ENCODE measurements around the gene SLC37A3. TPM values are rescaled to one million over a fixed set of nuclear protein-coding genes. Genes with fewer than 3 reads are reported as not detected.
"Not testable (repeated sequence)": the region's sequence is repeated elsewhere in the genome, so short reads cannot be mapped to it uniquely, and the experiment has no call there.

The SLC37A3 gene
- total RNA-seq, 1 experiment from 2014 or later: 46.4 TPM

GRCh38 chr7:140421521-140421920, 23.2 kb upstream of the SLC37A3 start:
- ChIA-PET CTCF (no interaction called here), POLR2A (no interaction called here)
- H3K27ac Mint-ChIP-seq (ENCODE audit: unreplicated experiment): no peak overlapping the region
- Histone ChIP-seq H3K9me3 (no peaks in the 10 kb centered on the region), H3K27me3 (replicated peaks; ENCODE audit: control insufficient read depth, insufficient read depth, low read length) (no peaks in the 10 kb centered on the region), H3K36me3 (ENCODE audit: control insufficient read depth, insufficient read depth, low read length) (no peaks in the 10 kb centered on the region), H3K4me3 (ENCODE audit: low read depth, low read length) (no peak overlapping the region), H3K4me1 (no peaks in the 10 kb centered on the region)
- no peaks in the 10 kb centered on the region for H3K27me3 Mint-ChIP-seq (ENCODE audit: insufficient read depth, unreplicated experiment)
- no peak for TF ChIP-seq CTCF (IDR thresholded peaks at IDR 0.05; ENCODE audit: insufficient read depth in 1 of 2, low read depth in 1 of 2, low read length in 1 of 2, severe bottlenecking in 1 of 2, unreplicated experiment in 1 of 2)
- intact Hi-C loops (cut with micrococcal nuclease; ENCODE audit: unreplicated experiment): no loop called here
- BruUV-seq (replicated peaks): no TSS peak
- no peak overlapping the region for H3K4me3 Mint-ChIP-seq (ENCODE audit: unreplicated experiment)
- no peaks in the 10 kb centered on the region for H3K9me3 Mint-ChIP-seq (ENCODE audit: unreplicated experiment)
- no peaks in the 10 kb centered on the region for H3K4me1 Mint-ChIP-seq (ENCODE audit: low read depth, unreplicated experiment)
- H3K36me3 Mint-ChIP-seq (ENCODE audit: insufficient read depth, unreplicated experiment): no peaks in the 10 kb centered on the region
- no peak for DNase-seq

GRCh38 chr7:140418653-140419052, 20.3 kb upstream of the SLC37A3 start:
- H3K27ac Mint-ChIP-seq (ENCODE audit: unreplicated experiment): no peak overlapping the region
- no peak for DNase-seq
- H3K36me3 Mint-ChIP-seq (ENCODE audit: insufficient read depth, unreplicated experiment): no peaks in the 10 kb centered on the region
- H3K27me3 Mint-ChIP-seq (ENCODE audit: insufficient read depth, unreplicated experiment): no peaks in the 10 kb centered on the region
- intact Hi-C loops (cut with micrococcal nuclease; ENCODE audit: unreplicated experiment): no loop called here
- H3K4me3 Mint-ChIP-seq (ENCODE audit: unreplicated experiment): no peak overlapping the region
- BruUV-seq (replicated peaks): no TSS peak
- Histone ChIP-seq H3K27me3 (replicated peaks; ENCODE audit: control insufficient read depth, insufficient read depth, low read length) (no peaks in the 10 kb centered on the region), H3K36me3 (ENCODE audit: control insufficient read depth, insufficient read depth, low read length) (no peaks in the 10 kb centered on the region), H3K4me1 (peaks cover 8% of the 10 kb centered on the region; the same call in 1 of the 2 replicates), H3K4me3 (ENCODE audit: low read depth, low read length) (no peak overlapping the region), H3K9me3 (no peaks in the 10 kb centered on the region)
- POLR2A ChIA-PET: interaction anchor here (0.6 kb wide), 1 partner anchor 369 kb away, joined by 5 read pairs; no protein-coding TSS in a partner anchor
- CTCF ChIA-PET: no interaction called here
- no peak for TF ChIP-seq CTCF (IDR thresholded peaks at IDR 0.05; ENCODE audit: insufficient read depth in 1 of 2, low read depth in 1 of 2, low read length in 1 of 2, severe bottlenecking in 1 of 2, unreplicated experiment in 1 of 2)
- H3K9me3 Mint-ChIP-seq (ENCODE audit: unreplicated experiment): no peaks in the 10 kb centered on the region
- H3K4me1 Mint-ChIP-seq (ENCODE audit: low read depth, unreplicated experiment): peaks cover 8% of the 10 kb centered on the region

DNA sequence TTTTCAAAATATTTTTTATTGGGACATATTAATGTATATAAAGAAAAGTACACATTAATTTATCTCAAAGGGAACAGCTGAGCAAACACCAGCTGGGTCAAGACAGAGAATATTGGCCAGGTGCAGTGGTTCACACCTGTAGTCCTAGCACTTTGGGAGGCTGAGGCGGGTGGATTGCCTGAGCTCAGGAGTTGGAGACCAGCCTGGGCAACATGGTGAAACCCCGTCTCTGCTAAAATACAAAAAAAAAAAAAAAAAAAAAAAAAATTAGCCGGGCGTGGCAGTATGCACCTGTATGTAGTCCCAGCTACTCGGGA, 19.8 kb upstream of the SLC37A3 start:
- H3K9me3 Mint-ChIP-seq (ENCODE audit: unreplicated experiment); H3K4me3 ChIP-seq (ENCODE audit: low read depth, low read length); H3K27ac Mint-ChIP-seq (ENCODE audit: unreplicated experiment); H3K4me3 Mint-ChIP-seq (ENCODE audit: unreplicated experiment); H3K4me1 Mint-ChIP-seq (ENCODE audit: low read depth, unreplicated experiment); H3K9me3 ChIP-seq; DNase-seq; H3K4me1 ChIP-seq; H3K36me3 ChIP-seq (ENCODE audit: control insufficient read depth, insufficient read depth, low read length); H3K27me3 Mint-ChIP-seq (ENCODE audit: insufficient read depth, unreplicated experiment); BruUV-seq (replicated peaks); H3K36me3 Mint-ChIP-seq (ENCODE audit: insufficient read depth, unreplicated experiment); intact Hi-C loops (cut with micrococcal nuclease; ENCODE audit: unreplicated experiment); POLR2A ChIA-PET; H3K27me3 ChIP-seq (replicated peaks; ENCODE audit: control insufficient read depth, insufficient read depth, low read length): not testable (repeated sequence)
- CTCF ChIA-PET: interaction anchor here (0.6 kb wide), 1 partner anchor 1419 kb away, joined by 4 read pairs; no protein-coding TSS in a partner anchor

All from Caco-2 (cell line).